Regular cardiac myocyte (primary cell): Measurements from ENCODE around the gene DPP6. TPM values are rescaled to one million over a fixed set of nuclear protein-coding genes. Genes with fewer than 3 reads are reported as not detected.

Experiments used
- total RNA-seq: library from RNA; depleted of rRNA; stranded (reverse); fragments of >200 nt; gene quantifications from 2 replicates; pipeline ENCODE4 v1.2.3, GENCODE V29; 2014

DPP6 gene
- not detected in 2 replicates for total RNA-seq

DNA sequence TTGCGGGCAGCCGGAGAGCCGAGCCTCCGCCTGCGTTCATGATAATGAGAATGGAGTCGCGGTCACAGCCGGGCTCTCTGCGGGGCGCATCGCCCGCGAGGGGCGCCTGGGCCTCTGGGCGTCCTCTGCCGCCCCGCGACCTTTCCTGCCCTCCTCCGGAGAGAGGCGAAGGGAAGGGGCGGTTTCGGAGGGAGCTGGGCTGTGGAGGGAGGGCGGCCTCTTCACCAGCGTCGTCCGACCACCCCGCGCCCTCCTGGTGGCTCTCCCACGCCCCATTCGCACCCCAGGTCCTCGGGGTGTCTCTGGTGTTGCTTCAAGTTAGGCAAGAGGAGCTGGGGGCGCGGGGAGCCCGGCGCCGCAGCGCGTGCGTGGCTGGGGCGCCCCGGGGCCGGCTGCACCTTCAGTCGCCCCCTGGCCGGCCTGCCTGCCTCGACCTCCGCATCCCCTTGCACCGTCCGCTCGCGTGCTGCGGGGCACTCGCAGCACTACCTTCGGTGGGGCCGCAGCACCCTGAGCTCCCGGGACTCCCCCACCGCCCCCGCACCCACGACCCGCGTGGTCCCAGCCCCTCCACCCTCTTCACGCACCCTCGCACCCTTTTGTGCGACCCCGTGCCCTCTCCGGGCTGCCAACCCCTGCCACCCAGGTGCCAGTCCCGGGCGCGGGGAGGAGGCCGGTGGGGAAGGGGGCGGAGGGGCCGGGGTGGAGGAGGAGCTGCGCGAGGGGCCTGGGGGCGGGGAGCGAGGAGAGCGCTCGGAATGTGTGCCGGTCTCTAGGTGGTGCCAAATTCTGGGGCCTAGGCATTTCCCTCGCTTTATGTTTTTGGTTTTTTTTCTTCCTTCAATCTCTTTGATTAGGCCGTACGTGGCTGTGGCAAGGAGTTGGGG, at the start of gene DPP6:
Gene DPP6, plus strand, starts transcription at position 756 of the 887 bp plus-strand sequence.

